ENCODE measurements around the gene C19orf25.

The C19orf25 gene

DNA sequence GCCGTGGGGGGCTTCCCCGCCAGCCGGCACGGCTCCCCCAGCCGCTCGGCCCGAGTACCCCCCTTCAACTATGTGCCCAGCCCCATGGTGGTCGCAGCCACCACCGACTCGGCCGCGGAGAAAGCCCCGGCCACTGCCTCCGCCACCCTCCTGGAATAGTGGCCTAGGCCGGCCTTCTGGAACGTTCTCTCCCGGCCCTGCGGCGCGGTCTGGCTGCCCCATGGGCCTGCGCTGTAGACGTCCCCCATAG, 9.0 kb downstream of the C19orf25 start:
- ChIA-PET POLR2A (ENCODE audit: low non-redundant PET) (no interaction called here), CTCF (no interaction called here)
- no peak for DNase-seq (ENCODE audit: low spot score)
- TF ChIP-seq, protein P1, sequence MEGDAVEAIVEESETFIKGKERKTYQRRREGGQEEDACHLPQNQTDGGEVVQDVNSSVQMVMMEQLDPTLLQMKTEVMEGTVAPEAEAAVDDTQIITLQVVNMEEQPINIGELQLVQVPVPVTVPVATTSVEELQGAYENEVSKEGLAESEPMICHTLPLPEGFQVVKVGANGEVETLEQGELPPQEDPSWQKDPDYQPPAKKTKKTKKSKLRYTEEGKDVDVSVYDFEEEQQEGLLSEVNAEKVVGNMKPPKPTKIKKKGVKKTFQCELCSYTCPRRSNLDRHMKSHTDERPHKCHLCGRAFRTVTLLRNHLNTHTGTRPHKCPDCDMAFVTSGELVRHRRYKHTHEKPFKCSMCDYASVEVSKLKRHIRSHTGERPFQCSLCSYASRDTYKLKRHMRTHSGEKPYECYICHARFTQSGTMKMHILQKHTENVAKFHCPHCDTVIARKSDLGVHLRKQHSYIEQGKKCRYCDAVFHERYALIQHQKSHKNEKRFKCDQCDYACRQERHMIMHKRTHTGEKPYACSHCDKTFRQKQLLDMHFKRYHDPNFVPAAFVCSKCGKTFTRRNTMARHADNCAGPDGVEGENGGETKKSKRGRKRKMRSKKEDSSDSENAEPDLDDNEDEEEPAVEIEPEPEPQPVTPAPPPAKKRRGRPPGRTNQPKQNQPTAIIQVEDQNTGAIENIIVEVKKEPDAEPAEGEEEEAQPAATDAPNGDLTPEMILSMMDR (conservative IDR thresholded peaks at IDR 0.05; ENCODE audit: low read depth): no peak
- H3K27ac ChIP-seq: peak overlapping the region; percentile 85

DNA sequence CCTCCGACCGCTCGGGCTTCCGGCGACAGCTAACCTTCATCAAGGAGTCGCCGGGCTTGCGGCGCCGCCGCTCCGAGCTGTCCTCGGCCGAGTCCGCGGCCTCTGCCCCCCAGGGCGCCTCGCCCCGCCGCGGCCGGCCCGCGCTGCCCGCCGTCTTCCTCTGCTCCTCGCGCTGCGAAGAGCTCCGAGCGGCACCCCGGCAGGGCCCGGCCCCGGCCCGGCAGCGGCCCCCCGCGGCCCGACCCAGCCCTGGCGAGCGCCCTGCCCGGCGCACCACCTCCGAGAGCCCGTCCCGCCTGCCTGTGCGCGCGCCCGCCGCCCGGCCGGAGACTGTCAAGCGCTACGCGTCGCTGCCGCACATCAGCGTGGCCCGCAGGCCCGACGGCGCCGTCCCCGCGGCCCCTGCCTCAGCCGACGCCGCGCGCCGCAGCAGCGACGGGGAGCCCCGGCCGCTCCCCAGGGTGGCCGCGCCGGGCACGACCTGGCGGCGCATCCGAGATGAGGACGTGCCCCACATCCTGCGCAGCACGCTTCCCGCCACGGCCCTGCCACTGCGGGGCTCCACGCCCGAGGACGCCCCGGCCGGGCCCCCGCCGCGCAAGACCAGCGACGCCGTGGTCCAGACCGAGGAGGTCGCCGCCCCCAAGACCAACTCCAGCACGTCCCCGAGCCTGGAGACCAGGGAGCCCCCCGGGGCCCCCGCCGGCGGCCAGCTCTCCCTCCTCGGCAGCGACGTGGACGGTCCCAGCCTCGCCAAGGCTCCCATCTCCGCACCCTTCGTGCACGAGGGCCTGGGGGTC, 9.6 kb downstream of the C19orf25 start:
- ChIA-PET CTCF (interaction anchor here (0.6 to 1.1 kb wide), 3 partner anchors 9 to 119 kb away, joined by 4 to 6 read pairs (median 5); no protein-coding TSS in a partner anchor), POLR2A (ENCODE audit: low non-redundant PET) (no interaction called here)
- TF ChIP-seq, protein P1 (conservative IDR thresholded peaks at IDR 0.05; ENCODE audit: low read depth): no peak; the same call in 1 of the 2 replicates
- no peak for DNase-seq (ENCODE audit: low spot score)
- H3K27ac ChIP-seq: peak overlapping the region; percentile 85

DNA sequence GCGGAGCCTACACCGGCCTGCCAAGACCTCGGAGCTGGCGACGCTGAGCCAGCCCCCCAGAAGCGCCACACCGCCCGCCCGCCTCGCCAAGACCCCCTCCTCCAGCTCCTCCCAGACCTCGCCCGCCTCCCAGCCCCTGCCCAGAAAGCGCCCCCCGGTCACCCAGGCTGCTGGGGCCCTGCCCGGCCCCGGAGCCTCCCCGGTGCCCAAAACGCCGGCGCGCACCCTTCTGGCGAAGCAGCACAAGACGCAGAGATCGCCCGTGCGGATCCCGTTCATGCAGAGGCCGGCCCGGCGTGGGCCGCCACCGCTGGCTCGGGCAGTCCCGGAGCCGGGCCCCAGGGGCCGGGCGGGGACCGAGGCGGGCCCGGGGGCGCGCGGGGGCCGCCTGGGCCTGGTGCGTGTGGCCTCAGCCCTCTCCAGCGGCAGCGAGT, 10.2 kb downstream of the C19orf25 start:
- peak overlapping the region; percentile 85 for H3K27ac ChIP-seq
- POLR2A ChIA-PET (ENCODE audit: low non-redundant PET): no interaction called here
- DNase-seq (ENCODE audit: low spot score): no peak
- CTCF ChIA-PET: interaction anchor here (0.6 to 1.1 kb wide), 4 partner anchors 9 to 135 kb away, joined by 3 to 6 read pairs (median 4); no protein-coding TSS in a partner anchor
- TF ChIP-seq, protein P1 (conservative IDR thresholded peaks at IDR 0.05; ENCODE audit: low read depth): peak; percentile 33

DNA sequence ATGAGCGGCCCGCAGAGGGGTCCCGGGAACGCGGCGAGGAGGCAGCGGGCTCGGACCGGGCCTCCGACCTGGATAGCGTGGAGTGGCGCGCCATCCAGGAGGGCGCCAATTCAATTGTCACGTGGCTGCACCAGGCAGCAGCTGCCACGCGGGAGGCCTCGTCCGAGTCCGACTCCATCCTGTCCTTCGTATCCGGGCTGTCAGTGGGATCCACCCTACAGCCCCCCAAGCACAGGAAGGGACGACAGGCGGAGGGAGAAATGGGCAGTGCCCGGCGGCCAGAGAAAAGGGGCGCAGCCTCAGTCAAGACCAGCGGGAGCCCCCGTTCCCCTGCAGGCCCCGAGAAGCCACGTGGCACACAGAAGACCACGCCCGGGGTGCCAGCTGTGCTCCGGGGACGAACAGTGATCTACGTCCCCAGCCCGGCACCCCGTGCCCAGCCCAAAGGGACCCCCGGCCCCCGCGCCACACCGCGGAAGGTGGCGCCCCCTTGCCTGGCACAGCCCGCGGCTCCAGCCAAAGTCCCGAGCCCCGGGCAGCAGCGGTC, 10.7 kb downstream of the C19orf25 start:
- TF ChIP-seq, protein P1 (conservative IDR thresholded peaks at IDR 0.05; ENCODE audit: low read depth): no peak
- POLR2A ChIA-PET (ENCODE audit: low non-redundant PET): no interaction called here
- CTCF ChIA-PET: interaction anchor here (0.6 to 2.3 kb wide), 5 partner anchors 10 to 136 kb away, joined by 3 to 11 read pairs (median 6); no protein-coding TSS in a partner anchor
- H3K27ac ChIP-seq: peak overlapping the region; percentile 85
- no peak for DNase-seq (ENCODE audit: low spot score)

DNA sequence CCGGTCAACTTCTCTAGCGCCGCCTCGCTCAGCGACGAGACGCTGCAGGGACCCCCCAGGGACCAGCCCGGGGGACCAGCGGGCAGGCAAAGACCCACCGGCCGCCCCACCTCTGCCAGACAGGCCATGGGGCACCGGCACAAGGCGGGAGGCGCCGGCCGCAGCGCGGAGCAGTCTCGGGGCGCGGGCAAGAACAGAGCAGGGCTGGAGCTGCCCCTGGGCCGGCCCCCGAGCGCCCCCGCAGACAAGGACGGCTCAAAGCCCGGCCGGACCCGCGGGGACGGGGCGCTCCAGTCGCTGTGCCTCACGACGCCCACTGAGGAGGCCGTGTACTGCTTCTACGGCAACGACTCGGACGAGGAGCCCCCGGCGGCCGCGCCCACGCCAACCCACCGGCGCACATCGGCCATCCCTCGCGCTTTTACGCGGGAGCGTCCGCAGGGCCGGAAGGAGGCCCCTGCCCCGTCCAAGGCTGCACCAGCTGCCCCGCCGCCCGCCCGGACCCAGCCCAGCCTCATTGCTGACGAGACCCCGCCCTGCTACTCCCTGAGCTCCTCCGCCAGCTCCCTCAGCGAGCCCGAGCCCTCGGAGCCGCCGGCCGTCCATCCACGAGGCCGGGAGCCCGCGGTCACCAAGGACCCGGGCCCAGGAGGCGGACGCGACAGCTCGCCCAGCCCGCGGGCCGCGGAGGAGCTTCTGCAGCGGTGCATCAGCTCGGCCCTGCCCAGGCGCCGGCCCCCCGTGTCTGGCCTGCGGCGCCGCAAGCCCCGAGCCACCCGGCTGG, 11.3 kb downstream of the C19orf25 start:
- ChIA-PET CTCF (interaction anchor here (1.3 to 2.3 kb wide), 3 partner anchors 10 to 23 kb away, joined by 6 to 11 read pairs (median 6); no protein-coding TSS in a partner anchor), POLR2A (ENCODE audit: low non-redundant PET) (no interaction called here)
- TF ChIP-seq, protein P1 (conservative IDR thresholded peaks at IDR 0.05; ENCODE audit: low read depth): no peak
- DNase-seq (ENCODE audit: low spot score): no peak
- peak overlapping the region; percentile 85 for H3K27ac ChIP-seq

DNA sequence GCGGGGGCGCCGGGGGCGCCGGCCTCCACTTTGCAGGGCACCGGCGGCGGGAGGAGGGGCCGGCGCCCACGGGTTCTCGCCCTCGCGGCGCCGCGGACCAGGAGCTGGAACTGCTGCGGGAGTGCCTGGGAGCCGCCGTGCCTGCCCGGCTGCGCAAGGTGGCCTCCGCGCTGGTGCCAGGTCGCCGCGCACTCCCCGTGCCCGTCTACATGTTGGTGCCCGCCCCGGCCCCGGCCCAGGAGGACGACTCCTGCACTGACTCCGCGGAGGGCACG, 11.9 kb downstream of the C19orf25 start:
- peak overlapping the region; percentile 85 for H3K27ac ChIP-seq
- TF ChIP-seq, protein P1 (conservative IDR thresholded peaks at IDR 0.05; ENCODE audit: low read depth): no peak
- ChIA-PET CTCF (interaction anchor here (1.3 to 2.3 kb wide), 3 partner anchors 9 to 22 kb away, joined by 6 to 11 read pairs (median 6); no protein-coding TSS in a partner anchor), POLR2A (ENCODE audit: low non-redundant PET) (no interaction called here)
- DNase-seq (ENCODE audit: low spot score): no peak
